NCI-H1048 (cell line): ENCODE measurements around the gene EIF2AK2.
"Not testable (repeated sequence)": the region's sequence is repeated elsewhere in the genome, so short reads cannot be mapped to it uniquely, and the experiment has no call there.

Experiments
- DNase-seq: peaks from one replicate; lab custom pipeline; 2025; lab: John Stamatoyannopoulos, UW

The EIF2AK2 gene

GRCh38 chr2:37156857-37157714 lies at the start of gene EIF2AK2:
Gene EIF2AK2 (minus strand): TSS chr2:37156980. CDS start chr2:37147806, 9,174 bp downstream.
- DNase-seq, result peak; percentile 78

- DNase-seq, result no peak
Measured at GRCh38 chr2:37205689-37206341, 49.0 kb upstream of the EIF2AK2 start.

- DNase-seq, result not testable (repeated sequence)
Measured at GRCh38 chr2:37205071-37205661, 48.4 kb upstream of the EIF2AK2 start.

- no peak for DNase-seq
Measured at GRCh38 chr2:37203708-37204107, 46.9 kb upstream of the EIF2AK2 start.

GRCh38 chr2:37201766-37202165 lies 45.0 kb upstream of the EIF2AK2 start:
- no peak for DNase-seq

GRCh38 chr2:37201208-37201607 lies 44.4 kb upstream of the EIF2AK2 start:
- no peak for DNase-seq

- DNase-seq, result no peak
Measured at GRCh38 chr2:37198681-37199065, 41.9 kb upstream of the EIF2AK2 start.

- DNase-seq, result peak; percentile 65
Measured at GRCh38 chr2:37196320-37197195, 39.8 kb upstream of the EIF2AK2 start, which contains the start of gene CEBPZOS. Gene CEBPZOS (plus strand): TSS chr2:37196496. CDS start chr2:37199705, 3,209 bp downstream.

- DNase-seq, result not testable (repeated sequence)
Measured at GRCh38 chr2:37195862-37196319, 39.1 kb upstream of the EIF2AK2 start.

GRCh38 chr2:37192551-37192950 lies 35.8 kb upstream of the EIF2AK2 start:
- DNase-seq, result no peak

- DNase-seq, result no peak
Measured at GRCh38 chr2:37191747-37192146, 35.0 kb upstream of the EIF2AK2 start.

- no peak for DNase-seq
Measured at GRCh38 chr2:37191253-37191652, 34.5 kb upstream of the EIF2AK2 start.

GRCh38 chr2:37190290-37190689 lies 33.5 kb upstream of the EIF2AK2 start:
- no peak for DNase-seq

- DNase-seq, result no peak
Measured at GRCh38 chr2:37189452-37190153, 32.8 kb upstream of the EIF2AK2 start.

- no peak for DNase-seq
Measured at GRCh38 chr2:37188570-37188969, 31.8 kb upstream of the EIF2AK2 start, which contains the start of gene SULT6B1. Gene SULT6B1 (minus strand): TSS chr2:37188670. CDS start chr2:37188640, 30 bp downstream.

- DNase-seq, result no peak
Measured at GRCh38 chr2:37181726-37182684, 25.2 kb upstream of the EIF2AK2 start.

- DNase-seq, result no peak
Measured at GRCh38 chr2:37180640-37181039, 23.9 kb upstream of the EIF2AK2 start.

GRCh38 chr2:37180006-37180639 lies 23.3 kb upstream of the EIF2AK2 start:
- DNase-seq, result no peak

GRCh38 chr2:37173741-37174140 lies 17.0 kb upstream of the EIF2AK2 start:
- no peak for DNase-seq
